ENCODE measurements around the gene ZNF556. TPM values are rescaled to one million over a fixed set of nuclear protein-coding genes. Genes with fewer than 3 reads are reported as not detected.
A peak's percentile ranks its signal among the peaks of the same experiment; 100 is the strongest.

Gene ZNF556
- total and polyA plus RNA-seq, 10 of the 15 experiments (the other 5 are each of a cell fraction or from before 2014, with no cell fraction given): not detected

- TF ChIP-seq ZNF687 (IDR thresholded peaks at IDR 0.05) (no peak), KLF5 (IDR thresholded peaks at IDR 0.05; ENCODE audit: partially characterized antibody) (peak; percentile 21), CBX5 (IDR thresholded peaks at IDR 0.05; ENCODE audit: low read depth) (peak; percentile 81; the same call in 1 of the 2 replicates)
Observed at GRCh38 chr19:2877398-2878331, 10.5 kb downstream of the ZNF556 start (continued).

GRCh38 chr19:2883686-2884439, 16.7 kb downstream of the ZNF556 start:
- no peaks in the 10 kb centered on the region; the same call in 2 of the 3 replicates for H3K9me3 ChIP-seq (replicated peaks; ENCODE audit: control insufficient read depth, insufficient read depth, low read length)
- POLR2A ChIA-PET: no interaction called here
- no peaks in the 10 kb centered on the region for H3K27me3 ChIP-seq (replicated peaks in 1 of 2; ENCODE audit: control insufficient read depth in 2 of 2, insufficient read depth in 2 of 2, low read length in 1 of 2)
- H3K4me1 ChIP-seq (ENCODE audit: control insufficient read depth, insufficient read depth, low read length): peaks cover 3% of the 10 kb centered on the region; the same call in 1 of the 2 replicates
- CTCF ChIA-PET: no interaction called here
- in situ Hi-C loops (cut with MboI): no loop called here
- H2AFZ ChIP-seq (ENCODE audit: control insufficient read depth, low read depth, low read length): no peak overlapping the region
- intact Hi-C loops (cut with micrococcal nuclease; ENCODE audit: unreplicated experiment): loop anchor here (10.0 kb wide), 1 partner anchor 61 kb away; the partner anchor contains the start of gene ZNF77
- SMC1A ChIA-PET (ENCODE audit: uncharacterized antibody, unreplicated experiment): interaction anchor here (1.4 kb wide), 1 partner anchor 27 kb away, joined by 3 read pairs; no protein-coding TSS in a partner anchor
- no TSS peak for BruUV-seq (replicated peaks)
- no peak overlapping the region for H3K27ac ChIP-seq (ENCODE audit: control insufficient read depth, insufficient read depth)
- ATAC-seq (no peak), DNase-seq (ENCODE audit: low read depth, low spot score) (no peak), FAIRE-seq (no peak)
- no peaks in the 10 kb centered on the region for H3K79me2 ChIP-seq (ENCODE audit: control insufficient read depth, insufficient read depth, low read length)
- no peak overlapping the region for H3K4me2 ChIP-seq (ENCODE audit: control insufficient read depth, insufficient read depth)
- no peak overlapping the region for H3K9ac ChIP-seq (ENCODE audit: control insufficient read depth, insufficient read depth, low read length)
- RAD21 ChIA-PET (ENCODE audit: unreplicated experiment): no interaction called here
- H3K36me3 ChIP-seq (ENCODE audit: control insufficient read depth in 2 of 2, insufficient read depth in 2 of 2, low read length in 1 of 2): no peaks in the 10 kb centered on the region
- H4K20me1 ChIP-seq (ENCODE audit: control insufficient read depth, insufficient read depth): no peaks in the 10 kb centered on the region
- H3K4me3 ChIP-seq: no peak overlapping the region
- no peak for TF ChIP-seq TARDBP (IDR thresholded peaks at IDR 0.05; ENCODE audit: borderline replicate concordance)
- no peak for TF ChIP-seq PAX5 (IDR thresholded peaks at IDR 0.05; ENCODE audit: borderline replicate concordance, low read depth, low read length)
- no peak for TF ChIP-seq CBX5 (IDR thresholded peaks at IDR 0.05; ENCODE audit: low read depth)
- peak; percentile 11 for TF ChIP-seq SP1 (IDR thresholded peaks at IDR 0.05; ENCODE audit: low read depth, low read length)
- WGBS (ENCODE audit: insufficient coverage, insufficient replicate concordance, low lambda C conversion rate, missing lambda C conversion rate): 77% methylated on average over 14 of the region's 14 CpGs

Measured in GM12878 (cell line).